ENCODE results near the gene KCNQ1.

KCNQ1 gene

DNA sequence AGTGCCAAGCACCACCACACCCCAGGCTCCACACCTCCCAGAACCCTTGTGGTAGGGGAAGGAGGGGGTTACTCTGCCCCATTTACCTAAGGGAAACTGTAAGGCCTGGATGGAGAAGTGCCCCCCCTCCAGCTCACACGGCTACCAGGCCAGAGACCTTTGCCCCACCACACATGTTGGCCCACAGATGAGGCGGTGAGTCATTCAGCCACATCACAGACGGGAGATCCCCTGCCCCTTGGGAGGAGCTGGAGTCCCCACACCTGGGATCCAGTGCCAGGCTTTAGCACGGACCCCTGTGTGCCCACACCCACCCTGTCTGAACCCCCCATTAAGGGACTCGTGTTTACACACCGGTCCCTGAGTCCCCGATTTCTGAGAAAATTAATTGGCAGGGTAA is 415.8 kb downstream of the KCNQ1 start:
- DNase-seq: no peak

DNA sequence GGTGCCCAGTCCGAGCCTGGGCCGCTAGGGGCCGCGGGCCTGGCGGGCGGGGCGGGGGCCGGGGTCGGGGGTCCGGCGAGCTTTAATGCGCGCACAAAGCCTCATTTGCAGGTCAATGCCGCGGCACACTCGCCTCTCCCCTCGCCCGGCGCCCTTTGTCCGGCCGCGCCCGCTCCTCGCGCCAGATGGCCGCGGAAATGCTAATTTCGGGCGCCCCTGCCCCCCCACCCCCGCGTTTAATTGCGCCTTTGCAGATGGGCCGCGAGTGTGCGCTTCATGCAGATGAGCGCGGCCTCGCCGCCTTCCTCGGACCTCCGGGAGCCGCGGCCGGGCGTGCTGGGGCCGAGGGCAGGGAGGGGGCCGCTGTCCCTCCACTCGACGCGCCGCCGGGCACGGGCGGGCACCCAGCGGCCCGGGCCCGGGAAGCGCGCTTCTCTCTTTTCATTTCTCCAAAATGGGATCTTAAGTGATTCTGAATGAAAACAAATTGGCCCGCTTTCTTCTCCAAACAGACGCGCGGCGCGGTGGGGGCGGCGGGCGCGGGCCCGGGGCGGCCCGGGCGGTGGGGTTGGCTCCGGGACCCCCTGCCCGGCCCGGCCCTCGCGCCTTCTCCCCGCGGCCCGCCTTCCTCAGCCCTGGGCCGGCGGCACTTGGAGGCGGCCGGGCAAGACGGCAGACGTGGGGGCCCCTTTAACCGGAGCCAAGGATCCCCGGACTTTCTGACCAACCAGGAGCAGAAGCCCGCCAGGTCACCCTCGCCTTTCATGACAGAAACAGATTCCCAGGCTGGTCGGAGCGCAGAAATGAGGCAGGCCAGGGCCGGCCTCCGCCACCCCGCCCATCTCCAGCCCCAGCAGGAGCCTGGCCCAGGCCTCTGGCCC is 417.8 kb downstream of the KCNQ1 start:
- DNase-seq: no peak

DNA sequence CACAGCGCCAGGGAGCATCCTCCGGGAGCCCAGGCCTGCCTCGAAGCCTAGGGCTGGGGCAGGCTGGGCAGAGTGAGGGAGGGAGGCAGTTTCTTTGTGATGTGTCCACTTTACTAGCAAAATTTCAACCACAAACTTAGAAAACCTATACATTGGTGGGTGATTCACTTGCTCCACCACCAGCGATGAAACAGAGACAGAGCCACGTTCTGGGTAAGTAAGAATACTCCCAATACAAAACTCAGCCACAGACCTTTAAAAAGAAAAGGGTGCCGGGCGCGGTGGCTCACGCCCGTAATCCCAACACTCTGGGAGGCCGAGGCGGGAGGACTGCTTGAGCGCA is 418.4 kb downstream of the KCNQ1 start:
- DNase-seq: no peak

DNA sequence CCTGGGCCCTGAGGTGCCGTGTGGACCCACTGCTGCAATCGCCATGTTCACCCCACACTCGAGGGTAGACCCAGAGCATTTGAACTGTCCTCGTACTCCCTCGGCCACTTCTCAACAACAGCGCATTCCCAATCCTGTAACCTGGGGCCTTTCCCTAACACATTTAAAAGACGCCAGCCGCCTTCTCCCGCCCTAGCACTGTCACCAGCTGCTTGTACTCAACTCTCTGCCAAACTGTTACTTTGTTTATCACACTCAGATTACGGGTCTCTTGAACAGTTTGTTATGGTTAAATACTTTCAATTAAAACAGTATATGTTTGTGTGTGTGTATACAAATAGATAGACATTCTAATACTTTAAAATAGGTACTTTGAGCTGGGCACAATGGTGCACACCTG is 420.1 kb downstream of the KCNQ1 start:
- DNase-seq: no peak

DNA sequence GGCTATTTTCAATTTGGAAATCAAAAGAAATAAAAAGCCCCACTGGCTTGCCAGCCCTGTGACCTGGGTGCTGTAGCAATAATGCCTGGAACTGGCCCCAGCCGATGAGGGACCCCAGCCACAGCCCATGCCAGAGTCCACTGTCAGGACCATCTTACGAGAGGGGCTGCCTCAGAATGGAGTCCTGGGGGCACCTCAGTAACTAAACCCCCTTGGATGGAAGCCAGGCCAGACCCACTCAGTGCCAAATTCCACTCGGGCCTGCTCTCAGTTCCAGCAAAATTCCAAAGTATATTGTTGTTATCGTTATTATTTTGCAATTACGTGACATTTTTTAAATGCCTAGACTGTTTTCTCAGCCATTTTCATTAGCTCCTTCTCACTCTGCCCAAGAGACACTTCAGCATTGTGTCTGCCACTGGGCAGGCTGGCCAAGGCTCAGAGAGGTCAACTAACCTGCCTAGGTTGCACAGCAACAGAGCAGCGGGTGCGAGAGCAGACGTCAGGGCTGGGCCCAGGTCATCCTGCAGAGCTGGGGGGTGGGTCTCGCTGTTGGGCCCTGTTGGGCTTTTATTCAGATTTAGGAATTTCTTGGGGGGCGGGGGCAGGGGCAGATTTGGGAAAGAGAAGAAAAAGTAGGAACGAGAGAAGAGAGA is 421.2 kb downstream of the KCNQ1 start:
- DNase-seq: no peak

DNA sequence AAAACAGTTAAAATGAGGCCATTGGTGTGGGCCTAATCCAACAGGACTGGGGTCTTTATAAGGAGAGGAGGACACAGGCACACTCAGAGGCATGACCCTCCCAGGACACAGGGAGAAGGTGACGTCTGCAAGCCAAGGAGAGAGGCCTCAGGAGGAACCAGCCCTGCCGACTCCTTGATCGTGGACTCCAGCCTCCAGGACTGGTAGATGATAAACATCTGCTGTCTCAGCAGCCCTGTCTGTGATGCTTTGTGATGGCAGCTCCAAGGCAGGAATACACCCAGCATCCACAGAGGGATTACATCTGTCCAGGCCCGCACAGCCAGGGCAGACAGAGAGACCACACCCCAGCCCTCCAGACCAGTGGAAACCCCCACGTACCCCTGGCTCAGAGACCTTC is 422.3 kb downstream of the KCNQ1 start:
- no peak for DNase-seq

DNA sequence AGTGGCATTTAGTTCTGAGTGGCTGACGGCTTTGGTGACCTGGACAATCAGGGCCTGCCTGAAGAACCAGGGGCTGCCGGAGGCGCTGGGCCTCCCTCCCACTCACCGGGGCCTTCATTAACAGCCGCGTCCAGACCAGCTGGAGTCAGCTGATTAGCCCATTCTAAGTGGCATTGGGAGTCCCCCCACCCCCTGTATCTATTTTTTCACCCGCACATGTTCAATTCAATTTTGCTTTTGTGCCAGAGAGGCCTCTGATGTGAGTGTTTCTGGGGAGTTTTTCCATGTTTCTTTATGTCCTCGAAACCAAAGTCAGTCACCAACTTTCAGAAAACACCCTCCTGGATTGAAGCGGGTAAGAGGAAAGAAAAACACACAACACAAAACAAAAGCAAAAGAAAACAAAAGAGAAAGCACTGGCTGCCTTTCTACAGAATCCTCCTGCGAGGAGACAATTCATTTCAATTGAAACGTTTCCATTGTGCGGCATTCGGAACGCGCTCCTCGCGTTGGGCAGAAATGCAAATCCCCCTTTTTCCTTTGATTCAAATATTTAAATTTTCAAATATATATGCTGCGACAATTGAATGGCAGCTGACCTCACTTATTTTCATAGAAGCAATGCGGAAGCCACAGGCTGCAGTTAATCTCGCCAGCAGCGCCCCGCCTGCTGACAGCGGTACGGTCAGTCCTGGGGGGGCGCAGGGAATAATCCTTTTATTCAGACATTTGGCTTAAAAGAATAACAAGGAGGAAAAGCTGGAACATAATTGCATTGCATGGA is 423.1 kb downstream of the KCNQ1 start:
- DNase-seq: no peak

DNA sequence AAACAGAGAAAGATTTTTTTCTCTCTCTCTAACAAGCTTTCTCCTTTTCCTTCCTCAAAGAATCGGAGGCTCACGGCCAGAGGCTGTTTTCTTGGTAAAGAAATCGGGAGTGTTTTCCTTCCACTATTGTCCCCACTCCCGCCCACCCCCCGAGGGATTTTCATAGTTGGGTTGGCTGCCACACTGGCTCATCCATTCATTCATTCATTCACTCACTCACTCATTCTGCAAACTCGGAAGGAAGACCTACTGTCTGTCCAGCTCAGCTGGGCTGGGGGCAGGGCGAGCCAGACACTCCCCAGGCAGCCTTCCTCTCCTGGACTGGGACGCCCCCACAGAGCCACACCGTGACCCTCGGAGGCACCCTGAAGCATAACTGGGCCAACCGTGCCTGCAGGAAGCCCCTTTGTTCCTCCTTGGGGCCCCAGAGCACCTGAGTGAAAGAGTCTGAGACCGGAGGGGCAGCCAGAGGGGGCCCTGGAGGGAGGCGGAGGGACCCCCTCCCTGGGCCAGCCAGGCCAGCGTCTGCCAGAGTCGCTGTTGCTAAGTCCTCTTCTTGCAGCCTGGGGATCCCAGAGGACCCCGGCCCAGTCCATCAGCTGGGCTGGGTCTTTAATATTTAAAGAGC is 423.8 kb downstream of the KCNQ1 start:
- DNase-seq: no peak

DNA sequence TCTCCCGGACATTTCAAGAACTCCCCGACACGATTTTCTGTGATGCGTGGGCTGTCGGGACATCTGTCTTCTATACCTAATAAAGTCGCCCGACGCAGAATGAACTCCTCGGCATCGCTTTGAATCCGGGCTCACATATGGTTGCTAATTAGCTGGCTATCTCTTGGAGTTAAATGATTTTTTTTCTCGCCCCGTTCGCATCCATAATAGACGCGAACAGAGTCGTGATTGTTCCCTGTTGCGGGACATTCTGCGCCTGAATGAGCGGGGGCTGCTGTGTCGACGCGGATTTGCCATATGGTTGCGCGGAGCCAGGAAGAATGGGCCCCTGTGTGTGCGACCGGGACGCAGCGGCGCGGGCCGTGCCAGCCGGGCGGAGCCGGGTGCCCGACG is 424.3 kb downstream of the KCNQ1 start:
- no peak for DNase-seq

DNA sequence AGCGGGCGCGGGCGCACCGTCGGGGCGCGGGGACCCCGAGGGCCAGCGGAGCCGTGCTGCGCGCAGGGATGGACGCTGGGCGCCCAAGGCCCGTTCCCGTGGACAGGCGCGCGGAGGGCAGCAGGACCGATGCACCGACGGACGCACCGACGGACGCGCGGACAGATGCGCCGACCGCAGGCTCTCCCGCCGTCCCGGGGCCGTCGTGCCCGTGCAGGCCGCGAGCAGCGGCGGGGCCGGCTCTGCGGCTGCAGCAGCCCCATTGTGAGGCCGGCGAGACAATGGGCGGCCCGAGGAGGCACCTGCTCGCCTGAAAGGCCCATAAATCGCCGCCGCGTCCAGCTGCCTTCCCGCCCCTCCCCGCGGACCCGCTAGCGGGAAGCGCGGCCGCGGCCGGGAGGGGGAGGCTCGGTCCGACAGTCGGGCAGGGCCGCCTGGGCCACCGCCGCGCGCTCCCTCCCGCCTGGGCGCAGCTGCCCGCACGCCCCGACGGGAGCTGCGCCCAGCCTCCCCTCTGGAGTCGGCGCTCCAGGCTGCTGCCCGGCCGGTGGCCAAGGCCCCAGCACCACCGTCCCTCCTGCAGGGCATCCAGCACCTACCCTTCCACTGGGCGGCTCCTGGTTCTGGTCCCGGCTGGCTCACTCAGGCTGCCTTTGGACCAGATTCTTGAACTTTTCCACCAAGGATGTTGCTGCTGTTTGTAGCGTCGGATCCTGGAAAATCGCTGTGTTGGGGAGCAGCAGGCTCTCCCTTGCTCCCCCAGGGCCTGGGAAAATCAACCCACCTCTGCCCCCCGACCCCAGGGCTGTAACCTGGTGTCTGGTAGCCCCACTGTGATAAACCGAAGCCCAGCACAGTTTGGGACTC is 425.0 kb downstream of the KCNQ1 start:
- DNase-seq: no peak

DNA sequence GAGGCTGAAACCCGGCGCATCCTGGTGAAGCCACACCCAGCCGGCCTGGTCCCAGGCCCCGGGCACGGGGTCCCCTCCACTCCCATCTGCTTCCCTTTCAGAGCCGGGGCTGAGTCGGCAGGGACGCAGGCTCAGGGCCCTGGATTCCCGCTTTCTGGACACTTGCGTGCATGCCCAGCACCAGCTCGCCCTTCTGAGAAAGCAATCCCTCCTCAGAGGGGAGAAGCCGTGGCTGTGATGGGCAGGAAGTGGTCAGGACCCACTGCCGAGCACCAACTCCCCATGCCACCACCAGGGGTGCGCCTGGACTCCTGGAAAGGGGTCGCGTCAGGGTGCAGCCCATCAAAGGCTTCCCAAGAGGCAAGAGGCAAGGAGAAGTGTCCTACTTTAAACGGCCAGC is 425.7 kb downstream of the KCNQ1 start:
- DNase-seq: no peak

DNA sequence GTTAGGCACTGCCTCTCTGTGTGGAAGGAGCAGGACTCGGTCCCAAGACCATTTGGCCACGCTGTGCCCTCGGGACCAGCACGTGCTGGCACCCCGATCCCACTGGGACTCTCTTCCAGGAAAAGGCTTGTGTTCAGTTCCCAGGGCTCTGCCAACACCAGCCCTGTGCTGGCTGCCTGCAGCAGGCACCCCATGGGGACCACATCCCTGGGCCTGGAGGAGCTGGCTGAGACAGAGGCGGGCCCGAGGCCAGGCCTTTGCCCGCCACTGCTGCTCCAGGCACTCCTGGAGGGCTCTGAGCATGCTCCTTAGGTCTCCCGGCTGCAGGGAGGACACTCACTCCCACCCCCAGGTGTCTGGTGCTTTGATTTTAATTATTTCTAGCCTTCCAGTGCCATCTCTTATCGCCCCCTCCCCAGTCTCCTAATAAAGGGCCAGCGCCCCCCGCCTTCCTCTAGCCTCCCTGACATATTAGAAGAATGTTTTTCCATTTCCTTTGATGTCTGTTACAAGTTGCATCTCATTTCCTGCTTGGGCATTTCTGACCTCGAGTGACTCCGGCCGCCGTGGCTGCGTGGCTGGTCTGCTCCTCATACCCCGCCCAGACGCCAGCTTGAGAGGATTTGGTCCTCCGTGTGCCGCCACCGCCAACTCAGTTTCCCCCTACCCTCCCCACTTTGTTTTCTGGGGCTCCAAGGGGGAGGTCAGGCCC is 426.3 kb downstream of the KCNQ1 start:
- no peak for DNase-seq

DNA sequence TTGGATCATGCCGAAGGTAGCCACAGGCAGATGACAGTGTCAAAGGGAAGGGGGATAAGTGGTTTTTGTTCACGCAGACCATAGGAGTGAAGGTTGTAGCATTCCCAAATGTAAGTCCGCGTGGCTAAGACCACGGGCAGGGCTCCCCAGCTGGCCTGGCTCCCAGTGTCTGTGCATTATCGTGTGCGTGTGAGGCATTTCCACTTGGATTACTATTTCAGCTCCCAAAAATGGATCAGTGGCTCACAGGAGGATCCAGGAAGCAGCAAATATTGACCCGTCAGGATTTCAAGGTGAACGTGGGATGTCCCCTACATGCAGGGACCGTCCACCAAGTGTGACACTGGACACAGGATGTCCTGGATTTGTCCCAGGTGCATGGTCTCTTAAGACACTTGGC is 430.2 kb downstream of the KCNQ1 start:
- no peak for DNase-seq

DNA sequence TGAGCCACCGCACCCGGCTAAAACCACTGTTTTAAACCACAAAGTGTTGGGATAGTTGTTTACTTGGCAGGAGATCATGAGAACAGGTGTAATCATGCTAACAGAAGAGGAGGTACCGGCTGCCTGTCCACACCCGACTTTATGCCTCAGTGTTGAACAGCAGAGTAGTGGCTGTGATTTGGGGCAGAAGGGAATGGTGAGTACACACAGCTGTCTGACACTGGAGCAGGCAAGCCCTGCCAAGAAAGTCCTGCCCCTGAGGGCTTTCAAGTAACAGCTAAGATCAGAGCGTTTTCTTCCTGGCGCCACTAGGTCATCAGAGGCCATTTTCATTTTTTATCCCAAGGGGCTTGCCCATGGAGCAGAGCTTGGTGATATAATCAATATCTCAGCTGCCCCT is 432.7 kb downstream of the KCNQ1 start:
- DNase-seq: no peak

DNA sequence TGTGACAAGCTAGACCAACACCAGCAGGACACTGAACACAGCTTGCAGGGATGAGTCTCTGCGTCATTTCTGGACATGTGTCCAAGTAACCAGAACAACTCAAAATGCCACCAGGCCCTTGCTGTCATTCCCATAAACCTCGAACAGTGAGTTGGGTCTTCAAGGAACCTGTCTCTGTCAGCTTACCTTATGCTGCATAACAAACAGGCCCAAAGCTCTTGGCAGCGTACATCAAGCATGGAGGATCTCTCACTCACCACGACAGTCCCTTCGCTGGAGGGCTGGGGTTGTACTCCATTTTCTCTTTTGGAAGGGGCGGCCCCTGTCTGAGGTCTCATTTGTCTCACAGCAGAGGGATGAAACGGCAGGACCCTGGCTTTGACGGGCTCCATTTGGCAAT is 434.0 kb downstream of the KCNQ1 start:
- DNase-seq: no peak

DNA sequence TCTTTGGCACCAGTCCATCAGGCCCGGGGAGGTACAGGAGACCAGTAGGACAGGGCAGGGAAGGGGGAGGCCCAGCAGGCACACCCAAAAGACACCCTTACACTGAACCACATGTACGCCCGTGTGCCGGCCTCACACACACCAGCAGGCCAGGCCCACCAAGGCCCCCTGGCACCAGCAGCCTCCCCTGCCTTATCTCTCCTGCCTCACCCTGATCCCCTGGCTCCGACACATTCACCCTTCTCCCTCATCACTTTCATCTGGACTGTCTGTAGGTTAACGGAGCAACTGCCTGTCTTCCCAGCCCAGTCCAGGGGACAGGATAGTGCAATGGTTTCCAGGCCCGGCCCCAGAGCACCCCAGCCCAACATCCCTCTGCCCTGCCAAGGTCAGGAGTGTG is 435.8 kb downstream of the KCNQ1 start:
- no peak for DNase-seq

DNA sequence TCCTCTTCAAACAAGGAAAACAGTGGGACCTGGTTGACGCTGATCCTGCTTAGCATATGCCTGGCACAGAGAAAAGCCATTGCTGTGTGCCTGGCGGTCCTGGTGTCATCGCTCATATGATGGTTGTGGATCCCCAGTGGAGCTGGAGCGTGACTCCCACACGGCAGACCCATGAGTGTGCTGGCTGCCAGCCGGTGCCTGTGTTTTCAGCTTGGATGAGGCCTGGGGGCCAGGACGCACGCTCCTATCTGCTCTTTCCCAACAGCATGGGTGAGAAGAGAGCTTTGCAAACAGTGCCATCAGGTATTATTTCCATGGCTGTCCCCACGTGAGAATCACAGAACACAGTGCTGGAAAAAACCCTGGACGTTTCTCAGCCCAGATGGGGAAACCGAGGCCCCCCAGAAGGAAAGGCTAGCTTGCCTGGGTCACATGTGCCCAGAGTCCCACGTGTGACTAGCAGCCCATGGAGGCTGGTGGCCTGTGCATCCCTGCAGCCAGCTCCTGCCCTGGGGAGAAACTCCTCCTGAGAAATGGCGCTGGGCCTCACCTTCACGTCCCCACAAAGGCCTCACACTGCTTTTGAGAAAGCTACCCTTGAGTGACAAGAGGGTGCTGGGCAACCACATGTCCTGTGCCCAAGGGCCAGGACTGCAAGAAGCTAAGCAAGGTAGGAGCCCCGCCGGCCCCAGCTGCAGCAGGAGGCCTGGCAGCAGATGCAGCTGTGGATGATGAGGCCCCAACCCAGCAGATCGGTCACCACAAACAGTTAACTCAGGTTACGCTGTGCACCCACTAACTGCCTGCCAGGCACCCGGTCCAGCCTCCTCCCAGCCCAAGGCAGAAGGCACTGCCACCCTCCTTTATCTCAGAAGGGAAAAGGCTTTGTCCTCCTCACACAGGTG is 436.5 kb downstream of the KCNQ1 start:
- DNase-seq: no peak

DNA sequence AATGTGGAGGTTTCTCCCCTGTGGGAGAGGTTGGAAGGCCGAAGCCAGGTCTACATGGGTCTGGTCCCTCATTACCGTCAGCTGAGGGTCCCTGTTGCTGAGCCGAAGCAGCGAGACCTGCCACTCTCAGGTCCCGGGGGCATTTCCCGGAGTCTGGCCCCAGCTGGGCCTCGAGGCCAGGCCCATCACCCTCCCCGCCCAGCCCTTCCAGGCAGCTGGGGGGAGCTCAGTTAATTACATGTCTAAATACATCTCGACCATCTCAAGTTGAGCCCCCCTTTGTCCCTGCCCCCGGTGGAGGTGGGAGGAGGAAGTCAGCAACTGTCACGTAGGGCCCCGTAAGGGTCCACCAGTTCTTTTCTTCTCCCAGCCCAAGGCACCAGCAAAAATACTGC is 437.2 kb downstream of the KCNQ1 start:
- DNase-seq: no peak

DNA sequence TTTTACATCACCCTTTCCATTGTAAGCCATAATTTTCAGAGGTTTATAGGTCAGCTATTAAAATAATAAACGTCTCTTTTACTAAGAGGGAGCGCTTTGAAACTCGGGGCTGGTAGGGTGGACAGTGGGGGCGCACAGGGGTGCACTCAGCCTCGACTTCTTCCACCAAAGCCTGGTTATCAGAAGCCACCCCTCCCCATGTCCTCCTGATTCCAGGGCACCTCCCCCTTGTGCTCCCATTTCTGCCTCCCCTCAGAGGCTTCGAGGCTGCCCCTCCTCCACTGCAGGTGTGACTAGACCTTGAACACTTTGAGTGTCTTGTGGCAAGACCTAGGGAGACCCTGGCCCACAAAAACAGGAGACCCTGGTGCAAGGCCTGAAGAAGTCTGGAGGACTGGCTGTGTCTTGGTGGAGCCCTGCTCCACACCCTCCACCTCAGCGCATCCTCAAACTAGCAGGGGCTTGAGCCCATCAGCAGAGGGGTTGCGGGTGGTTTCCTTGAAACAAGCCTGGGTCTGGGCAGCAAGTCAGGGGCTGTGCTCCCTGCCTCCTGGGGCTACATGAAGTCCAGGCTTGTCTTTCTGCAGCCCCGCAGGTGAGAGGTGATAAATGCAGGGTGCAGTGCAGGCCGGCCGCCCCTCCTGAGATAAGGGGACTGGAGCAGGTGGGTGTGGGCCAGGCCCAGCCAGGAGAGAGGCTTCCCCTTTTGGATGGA is 437.7 kb downstream of the KCNQ1 start:
- no peak for DNase-seq

DNA sequence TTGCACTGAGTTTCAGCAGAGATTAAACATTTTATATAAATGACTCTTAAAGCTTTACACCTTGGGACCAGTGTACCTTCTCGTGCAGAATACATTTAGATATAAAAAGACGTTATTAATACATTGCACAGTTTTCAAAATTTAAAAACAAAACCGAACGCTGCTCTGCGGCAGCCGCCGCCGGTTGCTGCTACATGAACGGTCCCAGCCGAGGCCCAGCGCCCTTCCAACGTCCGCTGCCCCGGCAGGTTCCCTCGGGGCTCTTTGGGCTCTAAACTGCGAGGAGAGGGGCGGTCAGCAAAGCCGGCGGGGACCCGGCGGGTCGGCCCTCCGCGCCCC is 438.8 kb downstream of the KCNQ1 start:
- DNase-seq: no peak

Data from hematopoietic multipotent progenitor cell treated with erythropoietin and hydrocortisone succinate and interleukin-3 and kit ligand, for 6 days (in vitro differentiated cells).